SU-DHL-6 (cell line): Measurements from ENCODE around the gene GPNMB.

Source experiments
- H2AFZ ChIP-seq: fragments of 200-600 bp; sonication (generic); 2 replicates; pipeline ENCODE4 v1.6.1; 2014; ENCODE audit warnings: low read depth, mild to moderate bottlenecking, moderate library complexity, mixed read lengths, antibody characterized with exemption, low read length; ENCODE audit not compliant: severe bottlenecking
- H3F3A ChIP-seq: fragments of 200-600 bp; shearing (Covaris generic); 2 replicates; pipeline ENCODE4 v1.6.0; 2016; ENCODE audit warnings: antibody characterized with exemption, mild to moderate bottlenecking; ENCODE audit not compliant: insufficient read depth
- H3K27ac ChIP-seq: fragments of 200-600 bp; sonication (generic); 2 replicates; pipeline ENCODE4 v1.5.1; 2016; ENCODE audit warnings: low read depth, mild to moderate bottlenecking, low read length, moderate library complexity, mixed read lengths
- H3K27me3 ChIP-seq: fragments of 200-600 bp; sonication (generic), shearing (Covaris generic); 2 replicates; pipeline ENCODE4 v1.6.0; 2014; ENCODE audit warnings: mild to moderate bottlenecking, low read length
- H3K36me3 ChIP-seq: fragments of 200-600 bp; sonication (generic); 2 replicates; pipeline ENCODE4 v1.6.1; 2014; ENCODE audit warnings: mild to moderate bottlenecking, low read length, mixed read lengths
- H3K4me2 ChIP-seq: fragments of 300-600, 200-600 bp; shearing (Covaris generic), sonication (generic); 2 replicates; pipeline ENCODE4 v1.6.0; 2014; ENCODE audit warnings: low read length, low read depth, mild to moderate bottlenecking; ENCODE audit not compliant: poor library complexity, severe bottlenecking
- H3K4me3 ChIP-seq: fragments of 200-600 bp; sonication (generic); 2 replicates; pipeline ENCODE4 v1.5.1; 2014; ENCODE audit warnings: antibody characterized with exemption, low read length, mild to moderate bottlenecking, mixed read lengths; ENCODE audit not compliant: insufficient read depth, poor library complexity, severe bottlenecking
- H3K79me2 ChIP-seq: fragments of 200-600 bp; sonication (generic); 2 replicates; pipeline ENCODE4 v1.6.1; 2014; ENCODE audit warnings: mild to moderate bottlenecking, low read length, moderate library complexity; ENCODE audit not compliant: insufficient read depth
- H3K9ac ChIP-seq: fragments of 200-600 bp; sonication (generic); 2 replicates; pipeline ENCODE4 v1.7.0; 2014; ENCODE audit warnings: mild to moderate bottlenecking, low read length
- H3K9me2 ChIP-seq: fragments of 200-600 bp; sonication (generic); replicated peaks from 2 replicates; pipeline ENCODE4 v1.6.1; 2014; ENCODE audit warnings: low read length; ENCODE audit not compliant: insufficient read depth
- H3K9me3 ChIP-seq: fragments of 200-600 bp; sonication (generic); 2 replicates; pipeline ENCODE4 v1.6.1; 2014; ENCODE audit warnings: low read length, mixed read lengths; ENCODE audit not compliant: insufficient read depth
- H4K20me1 ChIP-seq: fragments of 200-600 bp; sonication (generic); 2 replicates; pipeline ENCODE4 v1.6.1; 2014; ENCODE audit warnings: low read depth, mild to moderate bottlenecking, antibody characterized with exemption, low read length, moderate library complexity, mixed read lengths
- CTCF ChIP-seq: fragments of 200-600 bp; sonication (generic); IDR thresholded peaks from one replicate; pipeline ENCODE4 v1.5.1; 2017; ENCODE audit warnings: antibody characterized with exemption, mild to moderate bottlenecking, low read length, moderate library complexity; ENCODE audit not compliant: insufficient read depth, poor library complexity, severe bottlenecking
- EZH2phosphoT487 ChIP-seq: fragments of 200-600 bp; sonication (generic), shearing (Covaris generic); conservative IDR thresholded peaks from 2 replicates; pipeline ENCODE4 v1.6.1; 2018; ENCODE audit warnings: mild to moderate bottlenecking, antibody characterized with exemption, low read length, moderate library complexity, mixed read lengths

GPNMB gene

GRCh38 chr7:23205577-23205908, 41.0 kb upstream of the GPNMB start:
- no peak overlapping the region for H3K27ac ChIP-seq
- peaks cover 11% of the 10 kb centered on the region for H3K36me3 ChIP-seq
- no peaks in the 10 kb centered on the region for H3K9me3 ChIP-seq
- H4K20me1 ChIP-seq, result no peaks in the 10 kb centered on the region
- no peak overlapping the region for H3K4me3 ChIP-seq
- no peak overlapping the region for H3K9ac ChIP-seq
- no peak overlapping the region for H2AFZ ChIP-seq
- H3F3A ChIP-seq, result peaks cover 14% of the 10 kb centered on the region
- no peaks in the 10 kb centered on the region for H3K27me3 ChIP-seq
- no peaks in the 10 kb centered on the region for H3K79me2 ChIP-seq
- TF ChIP-seq CTCF (no peak), EZH2phosphoT487 (no peak)
- H3K9me2 ChIP-seq, result no peaks in the 10 kb centered on the region
- no peak overlapping the region for H3K4me2 ChIP-seq

GRCh38 chr7:23205909-23206767, 40.4 kb upstream of the GPNMB start:
- no peaks in the 10 kb centered on the region for H3K9me3 ChIP-seq
- TF ChIP-seq EZH2phosphoT487, result no peak
- TF ChIP-seq CTCF, result no peak
- no peak overlapping the region for H3K4me2 ChIP-seq

GRCh38 chr7:23207021-23207420, 39.6 kb upstream of the GPNMB start:
- no peak overlapping the region for H3K4me2 ChIP-seq
- TF ChIP-seq EZH2phosphoT487 (no peak), CTCF (no peak)
- H3F3A ChIP-seq, result peaks cover 13% of the 10 kb centered on the region
- no peaks in the 10 kb centered on the region for H4K20me1 ChIP-seq
- H3K79me2 ChIP-seq, result no peaks in the 10 kb centered on the region
- no peaks in the 10 kb centered on the region for H3K9me3 ChIP-seq
- H3K27me3 ChIP-seq, result no peaks in the 10 kb centered on the region
- no peaks in the 10 kb centered on the region for H3K9me2 ChIP-seq
- H3K9ac ChIP-seq, result no peak overlapping the region
- no peak overlapping the region for H2AFZ ChIP-seq
- H3K36me3 ChIP-seq, result peaks cover 4% of the 10 kb centered on the region; the same call in 1 of the 2 replicates
- no peak overlapping the region for H3K27ac ChIP-seq
- H3K4me3 ChIP-seq, result no peak overlapping the region

More at GRCh38 chr7:23205909-23206767, 40.4 kb upstream of the GPNMB start:
- Histone ChIP-seq H3K4me3 (no peak overlapping the region), H2AFZ (no peak overlapping the region), H4K20me1 (no peaks in the 10 kb centered on the region), H3K9ac (no peak overlapping the region), H3K9me2 (no peaks in the 10 kb centered on the region), H3K36me3 (peaks cover 5% of the 10 kb centered on the region; the same call in 1 of the 2 replicates), H3F3A (peaks cover 13% of the 10 kb centered on the region), H3K27me3 (no peaks in the 10 kb centered on the region), H3K27ac (no peak overlapping the region), H3K79me2 (no peaks in the 10 kb centered on the region)
